ENCODE results near the gene ANO4. TPM values are rescaled to one million over a fixed set of nuclear protein-coding genes. Genes with fewer than 3 reads are reported as not detected.

Gene ANO4
- polyA plus RNA-seq, 10 donors = 0.51 to 1.2 (median 0.83) TPM

- no peak for DNase-seq
Observed at GRCh38 chr12:100801320-100801719, 6.7 kb downstream of the ANO4 start.

- no peak for DNase-seq
Observed at GRCh38 chr12:100808777-100809176, 14.2 kb downstream of the ANO4 start.

- no peak for DNase-seq
Observed at GRCh38 chr12:100820314-100820713, 25.7 kb downstream of the ANO4 start.

- no peak for DNase-seq
Observed at GRCh38 chr12:100823963-100824362, 29.4 kb downstream of the ANO4 start.

GRCh38 chr12:100824476-100824875, 29.9 kb downstream of the ANO4 start:
- DNase-seq = no peak

GRCh38 chr12:100826323-100826722, 31.7 kb downstream of the ANO4 start:
- DNase-seq = peak; percentile 30 to 62 (median 56)

GRCh38 chr12:100827901-100828520, 33.4 kb downstream of the ANO4 start:
- DNase-seq = no peak

GRCh38 chr12:100830003-100830795, 35.6 kb downstream of the ANO4 start:
- no peak for DNase-seq

- DNase-seq = no peak
Observed at GRCh38 chr12:100833282-100833681, 38.7 kb downstream of the ANO4 start.

GRCh38 chr12:100840748-100841147, 46.2 kb downstream of the ANO4 start:
- DNase-seq = no peak

GRCh38 chr12:100842156-100842555, 47.6 kb downstream of the ANO4 start:
- no peak for DNase-seq

GRCh38 chr12:100843061-100843460, 48.5 kb downstream of the ANO4 start:
- DNase-seq = no peak

- DNase-seq = no peak
Observed at GRCh38 chr12:100845095-100845494, 50.5 kb downstream of the ANO4 start.

- DNase-seq = no peak
Observed at GRCh38 chr12:100851637-100852036, 57.1 kb downstream of the ANO4 start.

GRCh38 chr12:100857418-100857817, 62.8 kb downstream of the ANO4 start:
- no peak for DNase-seq

GRCh38 chr12:100857971-100858370, 63.4 kb downstream of the ANO4 start:
- DNase-seq = no peak

- DNase-seq = no peak
Observed at GRCh38 chr12:100858656-100859055, 64.1 kb downstream of the ANO4 start.

- no peak for DNase-seq
Observed at GRCh38 chr12:100859063-100859627, 64.6 kb downstream of the ANO4 start.

- no peak for DNase-seq
Observed at GRCh38 chr12:100860611-100861010, 66.0 kb downstream of the ANO4 start.

- DNase-seq = no peak
Observed at GRCh38 chr12:100862676-100863075, 68.1 kb downstream of the ANO4 start.

- no peak for DNase-seq
Observed at GRCh38 chr12:100864366-100864765, 69.8 kb downstream of the ANO4 start.

- no peak for DNase-seq
Observed at GRCh38 chr12:100867639-100868393, 73.2 kb downstream of the ANO4 start.
